Transverse colon (tissue), 4 donors: Measurements from ENCODE around the gene FAN1.

Experiments used
- POLR2A ChIP-seq: fragments of 450-650 bp; IDR thresholded peaks from one replicate; pipeline ENCODE4 v1.6.1; 2016; ENCODE audit warnings: antibody characterized with exemption, mild to moderate bottlenecking, moderate library complexity
- POLR2AphosphoS5 ChIP-seq, 3 donors: sonication (generic); formaldehyde crosslinking; IDR thresholded peaks; one replicate each; pipeline ENCODE4 v1.6.1; 2016; ENCODE audit warnings: antibody characterized with exemption in 3 of 3
- TF ChIP-seq, protein P1 (sequence below), 5 experiments: fragments of 200-600 bp in 3 of 5; fragments of 450-650 bp in 2 of 5; sonication (generic) in 3 of 5; IDR thresholded peaks; 1 replicate in 2 of 5; 2 replicates in 3 of 5; pipeline ENCODE4 v1.5.1; 2016 to 2017; ENCODE audit warnings: antibody characterized with exemption in 5 of 5, inconsistent platforms in 3 of 5, mild to moderate bottlenecking in 2 of 5, moderate library complexity in 1 of 5

- TF ChIP-seq POLR2AphosphoS5 (IDR thresholded peaks at IDR 0.05) (no peak), POLR2A (no peak)
- TF ChIP-seq, protein P1, sequence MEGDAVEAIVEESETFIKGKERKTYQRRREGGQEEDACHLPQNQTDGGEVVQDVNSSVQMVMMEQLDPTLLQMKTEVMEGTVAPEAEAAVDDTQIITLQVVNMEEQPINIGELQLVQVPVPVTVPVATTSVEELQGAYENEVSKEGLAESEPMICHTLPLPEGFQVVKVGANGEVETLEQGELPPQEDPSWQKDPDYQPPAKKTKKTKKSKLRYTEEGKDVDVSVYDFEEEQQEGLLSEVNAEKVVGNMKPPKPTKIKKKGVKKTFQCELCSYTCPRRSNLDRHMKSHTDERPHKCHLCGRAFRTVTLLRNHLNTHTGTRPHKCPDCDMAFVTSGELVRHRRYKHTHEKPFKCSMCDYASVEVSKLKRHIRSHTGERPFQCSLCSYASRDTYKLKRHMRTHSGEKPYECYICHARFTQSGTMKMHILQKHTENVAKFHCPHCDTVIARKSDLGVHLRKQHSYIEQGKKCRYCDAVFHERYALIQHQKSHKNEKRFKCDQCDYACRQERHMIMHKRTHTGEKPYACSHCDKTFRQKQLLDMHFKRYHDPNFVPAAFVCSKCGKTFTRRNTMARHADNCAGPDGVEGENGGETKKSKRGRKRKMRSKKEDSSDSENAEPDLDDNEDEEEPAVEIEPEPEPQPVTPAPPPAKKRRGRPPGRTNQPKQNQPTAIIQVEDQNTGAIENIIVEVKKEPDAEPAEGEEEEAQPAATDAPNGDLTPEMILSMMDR (IDR thresholded peaks at IDR 0.05), result no peak
Measured at GRCh38 chr15:30922480-30923311, 19.0 kb downstream of the FAN1 start.
